HG02571 (cell line): ENCODE results near the gene ARSB.
"Not testable (repeated sequence)": the region's sequence is repeated elsewhere in the genome, so short reads cannot be mapped to it uniquely, and the experiment has no call there.

Experiments
- ATAC-seq: cut with Tn5 transposase; IDR thresholded peaks from one replicate; pipeline ENCODE4 v1.9.1; 2021; ENCODE audit warnings: mild to moderate bottlenecking, moderate library complexity; ENCODE audit not compliant: unreplicated experiment

ARSB gene

DNA sequence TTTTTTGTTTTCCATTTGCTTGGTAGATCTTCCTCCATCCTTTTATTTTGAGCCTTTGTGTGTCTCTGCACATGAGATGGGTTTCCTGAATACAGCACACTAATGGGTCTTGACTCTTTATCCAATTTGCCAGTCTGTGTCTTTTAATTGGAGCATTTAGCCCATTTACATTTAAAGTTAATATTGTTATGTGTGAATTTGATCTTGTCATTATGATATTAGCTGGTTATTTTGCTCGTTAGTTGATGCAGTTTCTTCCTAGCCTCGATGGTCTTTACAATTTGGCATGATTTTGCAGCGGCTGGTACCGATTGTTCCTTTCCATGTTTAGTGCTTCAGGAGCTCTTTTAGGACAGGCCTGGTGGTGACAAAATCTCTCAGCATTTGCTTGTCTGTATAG lies 133.2 kb downstream of the ARSB start:
- ATAC-seq: not testable (repeated sequence)

GRCh38 chr5:78845470-78845869 lies 139.6 kb downstream of the ARSB start:
- no peak for ATAC-seq

DNA sequence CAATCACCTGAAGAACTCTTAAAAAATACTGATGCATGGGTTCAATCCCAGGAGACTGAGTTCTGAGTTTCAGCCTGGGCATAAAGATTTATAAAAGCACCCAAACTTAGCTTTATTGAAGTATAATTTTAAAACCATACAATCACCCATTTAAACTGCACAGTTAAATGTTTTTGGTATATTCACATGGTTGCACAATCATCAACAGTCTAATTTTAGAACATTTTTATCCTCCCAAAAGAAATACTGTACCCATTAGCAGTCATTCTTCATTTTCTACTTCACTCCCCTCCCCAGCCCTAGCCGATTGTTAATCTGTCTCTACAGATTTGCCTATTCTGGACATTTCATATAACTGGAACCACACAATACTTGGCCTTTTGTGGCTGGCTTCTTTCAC lies 141.7 kb downstream of the ARSB start:
- no peak for ATAC-seq

- ATAC-seq: no peak
These were observed 143.3 kb downstream of the ARSB start for GRCh38 chr5:78841767-78842166.

GRCh38 chr5:78838753-78839152 lies 146.4 kb downstream of the ARSB start:
- no peak for ATAC-seq

- ATAC-seq: no peak
These were observed 147.3 kb downstream of the ARSB start for GRCh38 chr5:78837836-78838235.

- ATAC-seq: no peak
These were observed 149.9 kb downstream of the ARSB start for GRCh38 chr5:78835176-78835575.

DNA sequence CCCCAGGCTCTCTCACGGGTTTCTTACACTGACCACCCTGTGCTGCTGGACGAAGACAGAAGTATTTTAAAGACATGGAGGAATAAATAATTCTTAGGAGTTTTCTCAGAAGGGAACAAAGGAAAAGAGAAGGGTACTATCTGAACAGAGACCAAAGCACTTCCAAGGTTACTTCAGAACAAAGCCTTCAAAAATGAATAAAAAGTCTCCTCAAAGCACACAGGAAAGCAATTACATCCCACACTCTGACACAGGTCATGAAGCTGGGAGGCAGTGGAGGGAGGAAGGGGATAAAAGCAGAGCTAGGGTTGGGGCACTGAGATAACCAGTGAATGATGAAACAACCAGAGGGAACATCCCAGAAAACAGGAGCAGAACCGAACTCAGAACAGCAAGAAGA lies 151.8 kb downstream of the ARSB start:
- no peak for ATAC-seq

DNA sequence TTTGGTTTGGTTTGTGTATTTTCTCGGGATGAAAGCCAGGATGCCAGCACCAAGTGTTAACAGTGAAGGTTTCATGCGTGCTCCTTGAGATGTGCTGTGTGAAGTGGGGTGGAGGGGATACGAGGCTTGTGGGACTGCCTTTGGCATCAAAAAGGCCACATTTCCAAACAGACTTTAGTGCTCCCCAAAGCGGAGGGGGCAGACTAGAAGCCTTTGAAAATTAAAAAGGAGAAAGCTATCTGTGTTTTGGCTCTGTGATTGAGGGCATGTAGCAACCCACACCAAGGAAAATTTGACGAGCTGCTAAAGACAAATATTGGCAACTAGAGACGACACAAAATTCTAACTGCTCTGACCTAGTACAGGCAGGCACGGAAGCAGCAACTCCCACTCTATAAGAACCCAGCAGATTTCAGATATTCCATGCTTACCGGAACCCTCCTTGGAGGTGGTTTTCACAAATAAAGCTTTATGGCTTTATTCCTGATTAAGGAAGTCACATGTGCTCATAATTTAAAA lies 154.5 kb downstream of the ARSB start:
- no peak for ATAC-seq

DNA sequence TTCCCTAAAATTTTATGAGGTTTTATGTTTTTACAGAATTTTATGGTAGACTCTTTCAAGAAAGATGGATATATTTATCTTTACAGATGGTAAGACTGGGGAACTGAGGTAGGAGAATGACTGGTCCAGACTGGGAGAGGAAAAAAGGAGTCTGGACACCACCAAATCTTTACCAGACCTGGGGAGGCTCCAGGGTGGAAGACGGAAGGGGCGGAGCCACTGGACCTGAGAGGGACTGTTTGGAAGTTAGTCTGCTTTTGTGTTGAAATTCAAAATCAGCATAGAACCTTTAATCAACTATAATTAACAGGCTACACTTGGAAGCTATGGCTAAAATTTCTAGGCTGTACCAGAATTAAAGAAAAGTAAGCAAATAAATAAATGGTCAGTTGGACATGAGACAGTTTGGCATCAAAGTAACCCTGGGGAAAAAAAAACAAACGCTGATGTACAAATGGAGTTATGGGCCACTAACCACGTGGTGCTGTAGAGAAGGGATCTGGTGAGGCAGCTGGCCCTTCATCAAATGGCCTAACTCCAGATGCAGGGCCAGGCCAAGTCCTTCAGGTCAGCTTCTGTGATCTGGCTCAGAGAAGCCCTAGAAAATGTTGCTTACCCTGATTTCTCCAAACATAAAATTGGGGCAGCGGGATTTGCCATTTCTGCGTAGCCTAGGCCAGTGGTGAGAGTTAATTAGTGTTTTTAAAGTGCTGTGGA lies 155.1 kb downstream of the ARSB start:
- ATAC-seq: no peak

DNA sequence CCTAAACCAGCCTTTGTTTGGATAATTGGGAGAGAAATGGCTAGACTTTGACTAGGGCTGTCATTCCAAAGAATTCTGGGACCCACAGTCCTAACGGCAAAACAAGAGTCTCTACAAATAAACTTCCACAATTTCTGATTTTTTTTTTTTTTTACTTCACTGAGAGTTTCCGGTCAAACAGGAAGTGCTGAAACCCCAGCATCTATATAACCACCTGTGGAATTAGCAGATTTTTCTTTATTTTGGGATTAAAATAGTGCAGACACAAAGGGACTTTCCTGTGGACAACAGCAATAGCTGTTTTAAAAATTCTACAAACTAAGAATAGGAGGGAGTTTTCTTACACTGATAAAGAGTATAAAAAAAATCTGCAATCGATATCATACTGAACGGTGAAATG lies 157.4 kb downstream of the ARSB start:
- ATAC-seq: no peak

DNA sequence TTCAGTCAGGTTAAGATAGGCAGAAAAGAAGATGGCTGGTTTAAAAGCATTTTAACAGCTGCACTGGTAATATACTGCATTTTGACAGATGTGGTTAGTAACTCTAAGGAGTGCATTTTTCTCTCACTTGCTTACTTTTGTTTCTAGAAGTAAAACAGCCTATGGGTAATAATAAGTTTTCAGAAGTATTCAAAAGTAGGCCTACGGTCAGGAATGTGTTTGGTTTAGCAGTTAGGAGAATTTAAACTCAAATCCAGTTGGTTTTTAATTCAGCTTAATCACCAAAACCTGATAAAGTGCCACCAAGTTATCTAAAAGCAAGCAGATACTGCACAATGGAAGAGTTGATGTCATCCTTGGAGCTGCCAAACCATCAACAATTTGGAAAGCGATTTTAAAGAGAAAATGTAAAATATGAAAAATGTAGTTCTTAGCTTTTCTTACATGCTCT lies 160.3 kb downstream of the ARSB start:
- no peak for ATAC-seq

GRCh38 chr5:78823196-78823595 lies 161.9 kb downstream of the ARSB start:
- no peak for ATAC-seq

GRCh38 chr5:78821536-78822021 lies 163.5 kb downstream of the ARSB start:
- no peak for ATAC-seq

GRCh38 chr5:78819707-78820106 lies 165.4 kb downstream of the ARSB start:
- no peak for ATAC-seq

DNA sequence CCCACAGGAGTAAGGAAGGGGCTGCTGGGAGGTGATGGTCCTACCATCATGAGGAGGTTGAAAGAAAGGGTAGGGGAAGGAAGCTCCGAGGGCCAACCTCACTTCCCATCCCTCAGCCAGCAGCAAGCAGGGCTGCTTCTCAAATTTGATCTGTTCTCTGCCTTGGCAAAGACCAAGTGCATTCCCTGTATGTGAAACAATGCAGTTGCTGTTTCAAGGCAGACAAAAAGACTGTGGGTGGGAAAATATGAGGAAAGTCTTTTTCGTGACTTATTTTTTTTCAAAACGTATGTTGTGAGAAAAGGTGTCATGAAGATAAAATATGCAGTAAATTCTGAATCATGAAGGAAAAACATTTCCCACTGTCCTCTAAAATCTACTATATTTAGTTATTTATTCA lies 165.9 kb downstream of the ARSB start:
- ATAC-seq: no peak

DNA sequence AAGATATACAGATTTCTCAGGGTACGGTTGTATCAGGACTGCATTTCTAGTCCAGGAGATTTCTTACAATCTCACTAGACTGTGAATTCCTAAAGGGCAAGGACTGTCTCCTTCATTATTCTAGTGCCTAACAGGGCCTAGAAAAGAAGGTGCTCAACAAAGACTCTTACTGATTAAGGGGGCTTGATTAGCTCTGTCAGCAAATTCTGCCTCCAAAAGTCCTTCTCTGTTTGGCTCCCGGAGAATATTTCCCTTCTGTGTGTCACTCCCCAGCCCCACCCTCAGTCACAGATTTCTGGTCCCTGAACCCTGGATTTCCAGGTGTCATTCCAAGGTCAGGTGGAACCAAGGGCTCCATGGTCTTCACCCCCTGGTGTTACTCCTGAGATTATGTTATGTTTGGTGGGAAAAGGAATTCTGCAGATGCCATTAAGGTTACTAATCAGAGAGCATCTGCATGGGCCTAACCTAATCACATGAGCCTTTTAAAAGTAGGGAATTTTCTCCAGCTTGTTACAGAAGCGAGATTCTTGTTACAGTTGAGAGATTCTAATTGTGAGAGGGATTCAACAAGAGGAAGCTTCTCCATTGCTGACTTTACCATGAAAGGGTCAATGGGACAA lies 168.9 kb downstream of the ARSB start:
- ATAC-seq: no peak

DNA sequence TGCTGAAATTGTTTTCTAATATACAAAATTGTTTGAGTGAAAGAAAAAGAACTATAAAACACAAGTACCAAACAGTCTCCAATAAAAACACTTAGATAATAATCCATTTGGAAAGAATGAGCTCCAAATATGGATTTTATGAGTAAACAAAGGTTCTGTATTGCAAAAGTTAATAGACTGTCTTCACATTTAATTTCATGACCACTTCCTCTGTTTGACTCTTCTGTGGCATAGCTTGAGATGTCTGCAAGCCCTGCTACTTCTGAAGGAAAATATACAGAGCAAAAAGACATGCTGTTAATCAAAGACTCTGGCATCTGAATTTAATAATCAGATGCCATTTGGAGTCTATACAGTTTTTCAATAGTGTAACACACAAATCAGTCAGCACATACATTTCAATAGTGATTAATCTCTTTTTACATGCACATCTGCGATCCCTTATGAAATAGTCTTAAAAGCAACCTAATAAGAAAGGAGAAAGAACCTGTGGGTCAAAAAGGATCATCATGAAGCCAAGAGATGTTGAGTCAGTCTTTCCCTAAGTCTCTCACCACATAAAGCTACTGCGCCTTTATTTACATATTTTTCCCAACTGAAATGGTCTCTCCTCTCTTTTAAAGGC lies 171.1 kb downstream of the ARSB start:
- ATAC-seq: no peak

GRCh38 chr5:78813286-78813685 lies 171.8 kb downstream of the ARSB start:
- no peak for ATAC-seq

DNA sequence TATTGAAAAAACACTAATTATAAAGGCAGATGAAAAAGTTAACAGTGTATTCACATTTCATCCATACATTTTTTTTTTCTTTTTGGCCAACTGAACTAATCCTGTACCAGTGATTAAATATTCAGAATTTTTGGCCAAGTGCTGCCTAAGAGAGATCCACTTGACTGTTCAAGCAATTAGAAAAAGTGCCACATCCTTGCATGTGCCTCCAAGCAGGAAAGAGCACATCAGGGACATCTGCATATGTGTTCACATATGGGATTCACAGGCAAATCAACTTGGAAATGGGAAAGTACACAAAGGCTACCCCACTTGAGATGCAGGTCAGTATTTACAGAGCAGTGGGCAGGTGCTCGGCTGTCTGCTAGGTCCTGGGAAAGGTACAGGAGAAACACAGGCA lies 173.2 kb downstream of the ARSB start:
- ATAC-seq: no peak

DNA sequence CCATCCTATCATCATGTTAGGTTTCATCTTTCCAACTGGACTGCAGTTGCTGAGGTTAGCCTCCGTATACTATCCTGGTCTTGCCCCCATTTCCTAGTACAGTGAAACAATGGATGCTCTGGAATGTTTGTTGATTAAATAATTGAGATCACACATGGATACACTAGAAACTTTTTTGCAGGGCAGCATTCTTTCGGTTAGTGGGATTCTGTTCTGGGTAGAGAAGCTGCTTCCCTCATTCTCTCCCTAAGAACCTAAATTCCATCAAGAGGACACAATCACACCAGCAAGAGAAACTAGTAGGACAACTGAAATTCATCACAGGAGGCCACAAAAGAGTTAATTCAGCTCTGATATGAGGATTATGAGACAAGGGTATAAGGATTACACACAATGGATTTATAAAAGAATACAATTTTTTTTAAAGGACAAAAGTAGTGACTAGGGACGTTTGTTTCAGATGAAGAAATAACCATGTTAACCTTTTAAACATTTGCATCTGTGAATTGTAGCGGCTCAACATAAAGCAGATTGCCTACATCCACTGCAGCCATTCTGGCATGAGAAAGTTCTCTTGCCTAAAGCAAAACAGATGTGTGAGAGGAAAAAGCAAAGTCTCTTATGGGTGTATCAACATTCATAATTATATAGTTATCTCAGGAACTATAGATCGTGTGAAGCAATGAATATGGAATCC lies 173.8 kb downstream of the ARSB start:
- no peak for ATAC-seq
